Breast epithelium (tissue), 3 donors: ENCODE data around the gene SLC35F1.

Experiments
- POLR2AphosphoS5 ChIP-seq, 3 donors: sonication (generic); formaldehyde crosslinking; IDR thresholded peaks; one replicate each; pipeline ENCODE4 v1.6.1; 2017; ENCODE audit warnings: antibody characterized with exemption in 3 of 3
- TF ChIP-seq, protein P1 (sequence below), 3 donors: fragments of 450-650 bp; IDR thresholded peaks; one replicate each; pipeline ENCODE4 v1.5.1; 2016 to 2017; ENCODE audit warnings: antibody characterized with exemption in 3 of 3, mild to moderate bottlenecking in 3 of 3, moderate library complexity in 3 of 3

DNA sequence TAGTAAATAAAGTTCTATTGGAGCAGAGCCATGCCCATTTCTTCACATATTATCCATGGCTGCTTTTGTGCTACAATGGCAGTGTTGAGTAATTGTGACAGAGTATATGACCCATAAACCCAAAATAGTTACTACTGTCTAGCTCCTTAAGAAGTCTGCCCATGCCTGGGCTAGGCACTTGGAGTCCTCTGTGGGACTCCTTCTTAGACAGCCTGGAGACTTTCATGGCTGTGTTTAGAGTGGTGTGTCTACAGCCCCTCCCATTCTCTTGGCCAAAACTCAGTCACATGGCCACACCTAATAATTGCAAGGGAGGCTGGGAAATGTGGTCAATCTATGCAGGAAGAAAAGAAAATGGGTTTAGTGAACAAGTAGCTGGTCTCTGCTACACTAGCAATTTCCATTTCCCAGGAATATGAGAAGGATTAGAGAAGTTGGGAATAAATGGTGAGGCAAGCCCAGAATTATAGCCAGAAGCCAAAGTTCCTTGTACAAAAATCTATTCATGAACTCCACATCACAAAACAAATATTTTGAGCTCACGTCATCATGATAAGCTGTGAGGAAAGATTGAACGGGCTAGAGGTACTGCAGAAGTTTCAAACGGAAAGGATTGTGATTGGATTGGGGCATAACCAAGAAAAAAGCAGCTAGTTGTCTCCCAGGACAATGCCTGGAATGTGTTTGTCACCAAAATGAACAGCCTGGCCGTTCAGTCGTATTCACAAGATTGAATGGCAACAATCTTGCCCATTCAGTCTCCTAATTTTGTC lies 389.3 kb downstream of the SLC35F1 start:
- TF ChIP-seq, protein P1, sequence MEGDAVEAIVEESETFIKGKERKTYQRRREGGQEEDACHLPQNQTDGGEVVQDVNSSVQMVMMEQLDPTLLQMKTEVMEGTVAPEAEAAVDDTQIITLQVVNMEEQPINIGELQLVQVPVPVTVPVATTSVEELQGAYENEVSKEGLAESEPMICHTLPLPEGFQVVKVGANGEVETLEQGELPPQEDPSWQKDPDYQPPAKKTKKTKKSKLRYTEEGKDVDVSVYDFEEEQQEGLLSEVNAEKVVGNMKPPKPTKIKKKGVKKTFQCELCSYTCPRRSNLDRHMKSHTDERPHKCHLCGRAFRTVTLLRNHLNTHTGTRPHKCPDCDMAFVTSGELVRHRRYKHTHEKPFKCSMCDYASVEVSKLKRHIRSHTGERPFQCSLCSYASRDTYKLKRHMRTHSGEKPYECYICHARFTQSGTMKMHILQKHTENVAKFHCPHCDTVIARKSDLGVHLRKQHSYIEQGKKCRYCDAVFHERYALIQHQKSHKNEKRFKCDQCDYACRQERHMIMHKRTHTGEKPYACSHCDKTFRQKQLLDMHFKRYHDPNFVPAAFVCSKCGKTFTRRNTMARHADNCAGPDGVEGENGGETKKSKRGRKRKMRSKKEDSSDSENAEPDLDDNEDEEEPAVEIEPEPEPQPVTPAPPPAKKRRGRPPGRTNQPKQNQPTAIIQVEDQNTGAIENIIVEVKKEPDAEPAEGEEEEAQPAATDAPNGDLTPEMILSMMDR (IDR thresholded peaks at IDR 0.05): no peak
- TF ChIP-seq POLR2AphosphoS5 (IDR thresholded peaks at IDR 0.05): no peak
